Neural cell (in vitro differentiated cells): Measurements from ENCODE around the gene PLA2G4B. TPM values are rescaled to one million over a fixed set of nuclear protein-coding genes. Genes with fewer than 3 reads are reported as not detected.

Experiments used
- H2AFZ ChIP-seq: fragments of 200-600, 300-800 bp; sonication (generic), shearing (Covaris generic); 2 replicates; pipeline ENCODE4 v1.6.0; 2014; ENCODE audit warnings: low read depth, mild to moderate bottlenecking, antibody characterized with exemption, low read length, moderate library complexity
- H3F3A ChIP-seq: fragments of 200-600 bp; shearing (Covaris generic); 2 replicates; pipeline ENCODE4 v1.6.1; 2016; ENCODE audit warnings: mild to moderate bottlenecking, moderate library complexity, mixed read lengths, antibody characterized with exemption, low read length; ENCODE audit not compliant: insufficient read depth, poor library complexity, severe bottlenecking
- H3K27ac ChIP-seq: fragments of 200-600, 300-800 bp; sonication (generic), shearing (Covaris generic); 2 replicates; pipeline ENCODE4 v1.5.1; 2014; ENCODE audit warnings: mild to moderate bottlenecking, low read length, moderate library complexity
- H3K27me3 ChIP-seq: fragments of 300-800, 200-600 bp; sonication (generic), shearing (Covaris generic); 2 replicates; pipeline ENCODE4 v1.6.0; 2014; ENCODE audit warnings: mild to moderate bottlenecking, low read depth, low read length, moderate library complexity; ENCODE audit not compliant: insufficient read depth
- H3K36me3 ChIP-seq: fragments of 300-800, 200-600 bp; sonication (generic), shearing (Covaris generic); 2 replicates; pipeline ENCODE4 v1.5.1; 2014; ENCODE audit warnings: mild to moderate bottlenecking, antibody characterized with exemption, low read length, moderate library complexity; ENCODE audit not compliant: insufficient read depth
- H3K4me2 ChIP-seq: fragments of 300-800, 200-600 bp; sonication (generic), shearing (Covaris generic); 2 replicates; pipeline ENCODE4 v1.6.0; 2014; ENCODE audit warnings: mild to moderate bottlenecking, low read length
- H3K4me3 ChIP-seq: fragments of 300-800, 200-600 bp; sonication (generic), shearing (Covaris generic); 2 replicates; pipeline ENCODE4 v1.5.1; 2014; ENCODE audit warnings: mild to moderate bottlenecking, low read length, moderate library complexity
- H3K79me2 ChIP-seq: fragments of 200-600 bp; shearing (Covaris generic); replicated peaks from 2 replicates; pipeline ENCODE4 v1.6.0; 2014; ENCODE audit warnings: mild to moderate bottlenecking, low read length, moderate library complexity; ENCODE audit not compliant: insufficient read depth
- H3K9ac ChIP-seq: fragments of 300-800, 200-600 bp; sonication (generic), shearing (Covaris generic); 2 replicates; pipeline ENCODE4 v1.6.1; 2016; ENCODE audit warnings: mild to moderate bottlenecking, low read length, mixed read lengths
- H3K9me2 ChIP-seq: fragments of 200-600 bp; shearing (Covaris generic); 2 replicates; pipeline ENCODE4 v1.6.1; 2016; ENCODE audit warnings: mild to moderate bottlenecking, low read length, mixed read lengths; ENCODE audit not compliant: insufficient read depth
- H3K9me3 ChIP-seq: fragments of 200-600, 300-800 bp; sonication (generic), shearing (Covaris generic); 2 replicates; pipeline ENCODE4 v1.6.1; 2016; ENCODE audit warnings: mild to moderate bottlenecking, mixed run types, low read length, moderate library complexity, mixed read lengths
- H4K20me1 ChIP-seq: fragments of 200-600 bp; shearing (Covaris generic); 2 replicates; pipeline ENCODE4 v1.6.1; 2016; ENCODE audit warnings: mild to moderate bottlenecking, mixed run types; ENCODE audit not compliant: insufficient read depth
- CTCF ChIP-seq: fragments of 450-650 bp; IDR thresholded peaks from 2 replicates; pipeline ENCODE4 v1.5.1; 2014; ENCODE audit warnings: antibody characterized with exemption, mild to moderate bottlenecking, moderate library complexity; ENCODE audit not compliant: poor library complexity, severe bottlenecking
- EP300 ChIP-seq: fragments of 450-650 bp; conservative IDR thresholded peaks from 2 replicates; pipeline ENCODE4 v1.6.1; 2014; ENCODE audit warnings: antibody characterized with exemption, mild to moderate bottlenecking, moderate library complexity; ENCODE audit not compliant: poor library complexity, severe bottlenecking
- EZH2 ChIP-seq: fragments of 200-600, 300-800 bp; shearing (Covaris generic), sonication (generic); IDR thresholded peaks from 2 replicates; pipeline ENCODE4 v1.6.1; 2014; ENCODE audit warnings: antibody characterized with exemption, low read length, borderline replicate concordance, mild to moderate bottlenecking; ENCODE audit not compliant: insufficient read depth, poor library complexity, severe bottlenecking
- MXI1 ChIP-seq: fragments of 450-650 bp; conservative IDR thresholded peaks from 2 replicates; pipeline ENCODE4 v1.6.1; 2014; ENCODE audit warnings: antibody characterized with exemption, mild to moderate bottlenecking; ENCODE audit not compliant: poor library complexity, severe bottlenecking
- POLR2AphosphoS5 ChIP-seq: IDR thresholded peaks from 2 replicates; pipeline ENCODE4 v1.6.1; 2012
- RAD21 ChIP-seq: fragments of 450-650 bp; conservative IDR thresholded peaks from 2 replicates; pipeline ENCODE4 v1.6.1; 2014; ENCODE audit warnings: antibody characterized with exemption, mild to moderate bottlenecking, moderate library complexity
- REST ChIP-seq: IDR thresholded peaks from 2 replicates; pipeline ENCODE4 v1.6.1; 2012; ENCODE audit warnings: borderline replicate concordance
- SMC3 ChIP-seq: fragments of 450-650 bp; conservative IDR thresholded peaks from 2 replicates; pipeline ENCODE4 v1.6.1; 2014; ENCODE audit warnings: antibody characterized with exemption, mild to moderate bottlenecking, moderate library complexity; ENCODE audit not compliant: poor library complexity
- TAF1 ChIP-seq: IDR thresholded peaks from 2 replicates; pipeline ENCODE4 v1.6.1; 2012; ENCODE audit warnings: low read depth
- polyA plus RNA-seq: library from polyadenylated mRNA; depleted of rRNA; stranded (reverse); fragments of >200 nt; gene quantifications from 2 replicates; pipeline ENCODE4 v1.2.3, GENCODE V29; 2014

The PLA2G4B gene
- polyA plus RNA-seq, 1 donor from 2014 or later = 11.3 TPM

- H3K4me3 ChIP-seq = no peak overlapping the region
- H3K9ac ChIP-seq = no peak overlapping the region
- no peak overlapping the region for H3K27ac ChIP-seq
- no peaks in the 10 kb centered on the region for H3F3A ChIP-seq
- no peaks in the 10 kb centered on the region for H4K20me1 ChIP-seq
- no peaks in the 10 kb centered on the region for H3K9me2 ChIP-seq
- H2AFZ ChIP-seq = no peak overlapping the region
- no peaks in the 10 kb centered on the region for H3K79me2 ChIP-seq
- no peaks in the 10 kb centered on the region for H3K27me3 ChIP-seq
- no peaks in the 10 kb centered on the region for H3K36me3 ChIP-seq
- TF ChIP-seq TAF1 = no peak
- no peak for TF ChIP-seq MXI1
- no peak for TF ChIP-seq RAD21
- no peak for TF ChIP-seq SMC3
- TF ChIP-seq EP300 = no peak
- no peak for TF ChIP-seq CTCF
- no peak for TF ChIP-seq REST
- TF ChIP-seq POLR2AphosphoS5 = no peak
- no peak for TF ChIP-seq EZH2
- no peaks in the 10 kb centered on the region for H3K9me3 ChIP-seq
- no peak overlapping the region for H3K4me2 ChIP-seq
Observed at GRCh38 chr15:41894791-41895463, 56.3 kb downstream of the PLA2G4B start.

- Histone ChIP-seq H3K27me3 (no peaks in the 10 kb centered on the region), H4K20me1 (no peaks in the 10 kb centered on the region), H3K9me2 (no peaks in the 10 kb centered on the region), H3K79me2 (no peaks in the 10 kb centered on the region), H3K4me3 (no peak overlapping the region), H3K36me3 (no peaks in the 10 kb centered on the region), H2AFZ (no peak overlapping the region), H3K9me3 (no peaks in the 10 kb centered on the region), H3F3A (no peaks in the 10 kb centered on the region), H3K9ac (no peak overlapping the region), H3K27ac (no peak overlapping the region), H3K4me2 (no peak overlapping the region)
- TF ChIP-seq TAF1 (no peak), MXI1 (no peak), SMC3 (no peak), EZH2 (no peak), REST (no peak), EP300 (no peak), CTCF (no peak), POLR2AphosphoS5 (no peak), RAD21 (no peak)
Observed at GRCh38 chr15:41895491-41895890, 56.8 kb downstream of the PLA2G4B start.
